C4-2B (cell line): Measurements from ENCODE around the gene FAM131B.

Source experiments
- CTCF ChIP-seq: fragments of 450-650 bp; conservative IDR thresholded peaks from 2 replicates; pipeline ENCODE4 v1.5.1; 2017; ENCODE audit warnings: mild to moderate bottlenecking
- ZFX ChIP-seq: fragments of 450-650 bp; IDR thresholded peaks from 2 replicates; pipeline ENCODE4 v1.6.1; 2017

- TF ChIP-seq CTCF (no peak), ZFX (no peak)
Observed at GRCh38 chr7:143396625-143397556, 34.4 kb upstream of the FAM131B start.
